ENCODE data around the gene MYO7A.

Gene MYO7A

DNA sequence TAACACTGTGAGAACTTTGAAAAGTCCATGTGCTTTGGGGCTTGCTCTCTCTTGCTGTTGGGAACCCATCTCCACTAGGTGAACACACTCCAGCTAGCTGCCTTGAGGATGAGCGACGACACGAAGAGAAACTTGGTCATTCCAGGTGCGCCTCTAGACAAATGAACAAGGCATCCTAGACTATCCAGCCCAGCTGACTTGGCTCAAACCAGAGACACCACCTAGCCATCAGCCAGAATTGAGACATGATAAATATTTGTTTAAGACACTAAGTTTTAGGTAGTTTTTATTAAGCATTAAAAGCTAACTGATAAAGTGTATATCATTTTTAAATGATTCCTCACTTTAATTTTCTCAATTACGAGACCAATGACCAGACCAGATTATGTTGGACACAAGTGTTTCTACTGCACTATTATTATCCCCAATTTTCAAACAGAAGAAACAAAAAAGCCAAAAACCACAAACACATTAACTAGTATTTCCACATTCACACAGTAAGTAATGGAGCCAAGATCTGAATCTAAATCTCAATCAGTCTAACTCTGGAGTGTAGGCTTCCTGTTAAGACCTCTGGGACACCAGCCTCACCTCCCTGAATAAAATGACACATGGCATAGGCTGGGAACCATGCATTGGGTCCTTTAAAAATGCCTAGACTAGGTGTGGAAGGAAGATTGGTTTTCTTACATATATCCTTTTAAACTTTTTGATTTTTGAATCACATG lies 103.0 kb downstream of the MYO7A start:
- no peak for DNase-seq

GRCh38 chr11:77231800-77232199 lies 103.8 kb downstream of the MYO7A start:
- DNase-seq: no peak

DNA sequence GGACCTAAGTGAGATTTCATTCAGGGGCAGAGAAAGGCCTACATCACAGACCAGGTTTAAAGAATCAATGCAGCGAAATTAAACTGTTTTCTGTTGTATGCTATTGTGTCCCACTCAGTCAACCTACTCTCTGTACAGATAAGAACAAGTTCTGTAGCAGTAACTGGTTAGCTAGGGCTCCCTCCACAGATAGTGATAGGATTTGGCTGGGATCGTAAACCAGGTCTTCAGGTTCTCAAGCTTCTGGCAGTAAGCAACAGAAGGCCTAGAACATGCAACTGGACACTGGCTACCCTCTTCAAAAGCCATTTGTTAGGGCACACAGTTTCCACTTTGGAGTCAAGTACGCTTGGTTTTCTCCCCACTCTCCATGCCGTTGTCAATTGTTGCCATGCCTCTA lies 104.2 kb downstream of the MYO7A start:
- no peak for DNase-seq

DNA sequence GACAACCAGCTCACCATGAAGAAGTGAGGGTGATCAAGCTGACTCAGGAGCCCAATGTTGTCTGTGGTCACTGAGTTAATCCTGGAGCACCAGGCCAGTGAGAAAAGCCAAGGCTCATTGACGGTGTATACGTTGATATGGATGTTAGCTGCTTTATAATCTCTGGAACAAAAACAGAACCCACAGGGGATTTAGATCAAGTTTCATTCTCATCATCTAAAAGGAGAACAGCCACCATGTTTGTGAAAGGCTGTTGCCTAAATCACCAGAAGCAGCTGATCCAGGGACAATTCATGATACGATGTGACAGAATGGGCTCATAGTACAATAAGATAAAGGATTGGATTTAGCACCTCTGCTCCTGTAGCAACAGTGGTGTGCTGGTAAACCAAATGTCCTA lies 105.0 kb downstream of the MYO7A start:
- DNase-seq: no peak

- DNase-seq: no peak
Measured at GRCh38 chr11:77236901-77237300, 108.9 kb downstream of the MYO7A start.

- DNase-seq: no peak
Measured at GRCh38 chr11:77244277-77245027, 116.4 kb downstream of the MYO7A start.

GRCh38 chr11:77249427-77249826 lies 121.4 kb downstream of the MYO7A start:
- DNase-seq: no peak

- DNase-seq: no peak
Measured at GRCh38 chr11:77250881-77251640, 123.0 kb downstream of the MYO7A start.

DNA sequence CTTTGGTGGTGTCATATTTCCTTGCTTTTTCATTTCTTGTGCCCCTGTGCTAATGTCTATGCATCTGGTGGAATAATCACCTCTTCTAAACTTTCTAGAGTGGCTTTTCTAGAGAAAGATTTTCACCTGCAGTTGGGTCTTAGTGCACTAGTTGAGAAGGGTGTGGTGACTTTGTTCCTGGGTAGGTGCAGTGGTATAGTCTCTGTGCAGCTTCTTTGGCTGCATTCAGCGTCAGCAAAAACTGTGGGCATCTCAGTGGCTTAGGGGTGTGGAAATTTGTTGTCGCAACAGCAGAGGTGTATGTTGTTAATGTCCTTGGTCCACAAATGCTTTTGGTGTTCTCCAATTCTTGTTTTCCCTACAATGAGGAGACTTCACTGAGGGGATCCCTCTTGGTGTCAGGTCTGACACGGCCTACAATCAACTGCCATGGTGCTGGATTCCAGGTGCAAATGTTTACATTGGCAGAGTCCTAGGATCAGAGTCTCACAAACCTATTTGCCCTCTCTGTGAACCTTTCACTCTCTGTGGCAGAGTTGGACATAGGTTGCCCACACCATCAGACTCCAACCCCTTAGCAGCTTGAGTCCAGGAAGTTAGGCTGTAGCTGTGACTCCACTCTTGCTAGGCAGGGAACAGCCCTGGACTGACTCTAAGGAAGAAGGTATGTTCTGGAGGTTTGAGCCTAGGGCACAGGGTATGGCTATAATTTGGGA lies 124.7 kb downstream of the MYO7A start:
- DNase-seq: no peak

GRCh38 chr11:77253690-77254089 lies 125.6 kb downstream of the MYO7A start:
- DNase-seq: no peak

DNA sequence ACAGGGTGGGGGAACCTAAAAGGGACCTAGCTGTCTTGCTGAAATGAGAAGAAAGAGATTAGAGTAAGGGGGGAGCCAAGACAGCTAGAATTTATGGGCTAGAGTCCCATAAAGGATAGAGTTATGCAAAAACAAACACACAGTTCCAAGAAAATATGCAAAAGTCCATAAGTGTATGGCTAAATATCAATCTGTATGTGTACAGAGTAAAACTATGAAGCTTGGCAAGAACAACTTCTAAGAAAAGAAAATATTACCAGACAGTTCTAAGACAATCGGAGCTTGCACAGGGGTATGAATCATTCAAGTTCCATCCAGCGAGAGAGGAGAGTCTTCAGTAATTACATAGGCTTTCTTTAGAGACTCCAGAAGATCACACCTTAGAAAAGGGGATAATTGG lies 131.6 kb downstream of the MYO7A start:
- DNase-seq: no peak

DNA sequence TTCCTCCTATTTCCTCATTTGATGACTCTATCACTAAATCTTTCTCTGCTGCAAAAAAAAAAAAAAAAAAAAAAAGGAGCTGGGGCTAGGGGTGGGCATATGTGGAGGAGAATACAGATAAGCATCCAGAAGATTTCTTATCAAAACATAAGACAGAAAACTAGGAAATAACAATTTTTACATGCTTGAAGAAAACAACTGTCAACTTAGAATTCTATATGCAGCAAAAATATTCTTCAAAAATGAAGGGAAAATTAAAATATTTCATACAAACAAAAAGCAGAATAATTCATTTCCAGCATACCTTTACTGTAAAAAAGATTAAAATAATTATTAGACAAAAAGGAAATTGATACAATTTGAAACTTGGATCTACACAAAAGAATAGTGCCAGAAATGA lies 134.8 kb downstream of the MYO7A start:
- DNase-seq: no peak
